Smooth muscle cell (in vitro differentiated cells): Measurements from ENCODE around the gene ALDH1A1. TPM values are rescaled to one million over a fixed set of nuclear protein-coding genes. Genes with fewer than 3 reads are reported as not detected.

ENCODE experiments used
- DNase-seq: peaks from one replicate; lab custom pipeline; 2025; ENCODE audit not compliant: unreplicated experiment; lab: John Stamatoyannopoulos, UW
- H2AFZ ChIP-seq: fragments of 200-600 bp; sonication (generic); 2 replicates; pipeline ENCODE4 v1.6.0; 2016; ENCODE audit warnings: antibody characterized with exemption, low read depth, mild to moderate bottlenecking
- H3F3A ChIP-seq: fragments of 200-600 bp; sonication (generic); 2 replicates; pipeline ENCODE4 v1.6.0; 2017; ENCODE audit warnings: antibody characterized with exemption, low read depth
- H3K27ac ChIP-seq: fragments of 200-600 bp; sonication (generic); 2 replicates; pipeline ENCODE4 v1.5.1; 2016; ENCODE audit warnings: low read depth, mild to moderate bottlenecking
- H3K27me3 ChIP-seq: fragments of 200-600 bp; sonication (generic); 2 replicates; pipeline ENCODE4 v1.6.1; 2016; ENCODE audit warnings: low read depth, mild to moderate bottlenecking
- H3K36me3 ChIP-seq: fragments of 200-600 bp; sonication (generic); 2 replicates; pipeline ENCODE4 v1.5.1; 2016; ENCODE audit warnings: low read depth
- H3K4me1 ChIP-seq: fragments of 200-600 bp; sonication (generic); 2 replicates; pipeline ENCODE4 v1.5.1; 2016; ENCODE audit warnings: low read depth
- H3K4me2 ChIP-seq: fragments of 200-600 bp; sonication (generic); 2 replicates; pipeline ENCODE4 v1.6.0; 2016; ENCODE audit warnings: mild to moderate bottlenecking
- H3K4me3 ChIP-seq: fragments of 200-600 bp; sonication (generic); 2 replicates; pipeline ENCODE4 v1.5.1; 2016; ENCODE audit warnings: mild to moderate bottlenecking
- H3K79me2 ChIP-seq: fragments of 200-600 bp; sonication (generic); 2 replicates; pipeline ENCODE4 v1.6.0; 2016; ENCODE audit warnings: low read depth, mild to moderate bottlenecking
- H3K9ac ChIP-seq: fragments of 200-600 bp; sonication (generic); 2 replicates; pipeline ENCODE4 v1.6.0; 2016; ENCODE audit warnings: low read depth
- H3K9me3 ChIP-seq: fragments of 200-600 bp; sonication (generic); replicated peaks from 2 replicates; pipeline ENCODE4 v1.5.1; 2016; ENCODE audit warnings: low read depth
- H4K20me1 ChIP-seq: fragments of 200-600 bp; sonication (generic); 2 replicates; pipeline ENCODE4 v1.6.0; 2016; ENCODE audit warnings: low read depth
- WGBS: methylation state at CpG from one replicate; pipeline ENCODE4 v1.1.7; 2016; ENCODE audit warnings: low lambda C conversion rate; 5-methylcytosine and 5-hydroxymethylcytosine counted together
- polyA plus RNA-seq: library from polyadenylated mRNA; unstranded; fragments of >200 nt; fragmentation: Nextera tagmentation; extraction: Ambion mirVana; gene quantifications from 2 replicates; pipeline ENCODE4 v1.2.1, GENCODE V29; 2016
- total RNA-seq: library from RNA; depleted of rRNA; stranded (reverse); fragments of >200 nt; gene quantifications from 2 replicates; pipeline ENCODE4 v1.2.3, GENCODE V29; 2014
- TF ChIP-seq, protein P1 (sequence below): fragments of 200-600 bp; sonication (generic); IDR thresholded peaks from 2 replicates; pipeline ENCODE4 v1.5.1; 2017; ENCODE audit warnings: borderline replicate concordance, mild to moderate bottlenecking, antibody characterized with exemption; ENCODE audit not compliant: insufficient read depth, poor library complexity, severe bottlenecking

ALDH1A1 gene
- total and polyA plus RNA-seq, 2 experiments from 2014 or later = 0.07 to 0.09 TPM

DNA sequence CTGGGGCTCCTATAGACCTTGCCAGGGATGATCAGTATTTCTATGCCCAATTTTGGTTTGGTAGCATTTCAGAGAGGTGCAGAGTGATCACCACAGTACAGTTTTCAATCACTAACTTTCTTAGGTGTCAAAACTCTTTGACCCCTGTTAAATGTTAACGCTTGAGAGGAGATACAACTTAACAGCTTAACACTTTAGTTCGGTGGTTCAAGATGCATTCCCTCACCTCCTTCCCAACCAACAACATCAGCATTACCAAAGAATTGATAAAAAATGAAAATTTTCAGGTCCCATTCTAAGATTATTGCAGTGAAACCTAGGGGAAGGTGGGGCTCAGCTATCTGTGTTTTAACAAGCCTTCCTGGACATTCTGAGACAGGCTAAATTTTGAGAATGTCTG is 16.2 kb downstream of the ALDH1A1 start:
- WGBS = 86% methylated on average over 2 of the region's 2 CpGs
- no peak for DNase-seq
- Histone ChIP-seq H3K4me3 (no peak overlapping the region), H3K79me2 (no peaks in the 10 kb centered on the region), H3K4me2 (no peak overlapping the region), H3K9ac (no peak overlapping the region), H3K27ac (no peak overlapping the region), H4K20me1 (no peaks in the 10 kb centered on the region), H3K36me3 (no peaks in the 10 kb centered on the region), H3K27me3 (no peaks in the 10 kb centered on the region), H3F3A (no peaks in the 10 kb centered on the region), H2AFZ (no peak overlapping the region), H3K4me1 (peaks cover 19% of the 10 kb centered on the region), H3K9me3 (no peaks in the 10 kb centered on the region)
- TF ChIP-seq, protein P1, sequence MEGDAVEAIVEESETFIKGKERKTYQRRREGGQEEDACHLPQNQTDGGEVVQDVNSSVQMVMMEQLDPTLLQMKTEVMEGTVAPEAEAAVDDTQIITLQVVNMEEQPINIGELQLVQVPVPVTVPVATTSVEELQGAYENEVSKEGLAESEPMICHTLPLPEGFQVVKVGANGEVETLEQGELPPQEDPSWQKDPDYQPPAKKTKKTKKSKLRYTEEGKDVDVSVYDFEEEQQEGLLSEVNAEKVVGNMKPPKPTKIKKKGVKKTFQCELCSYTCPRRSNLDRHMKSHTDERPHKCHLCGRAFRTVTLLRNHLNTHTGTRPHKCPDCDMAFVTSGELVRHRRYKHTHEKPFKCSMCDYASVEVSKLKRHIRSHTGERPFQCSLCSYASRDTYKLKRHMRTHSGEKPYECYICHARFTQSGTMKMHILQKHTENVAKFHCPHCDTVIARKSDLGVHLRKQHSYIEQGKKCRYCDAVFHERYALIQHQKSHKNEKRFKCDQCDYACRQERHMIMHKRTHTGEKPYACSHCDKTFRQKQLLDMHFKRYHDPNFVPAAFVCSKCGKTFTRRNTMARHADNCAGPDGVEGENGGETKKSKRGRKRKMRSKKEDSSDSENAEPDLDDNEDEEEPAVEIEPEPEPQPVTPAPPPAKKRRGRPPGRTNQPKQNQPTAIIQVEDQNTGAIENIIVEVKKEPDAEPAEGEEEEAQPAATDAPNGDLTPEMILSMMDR = no peak

DNA sequence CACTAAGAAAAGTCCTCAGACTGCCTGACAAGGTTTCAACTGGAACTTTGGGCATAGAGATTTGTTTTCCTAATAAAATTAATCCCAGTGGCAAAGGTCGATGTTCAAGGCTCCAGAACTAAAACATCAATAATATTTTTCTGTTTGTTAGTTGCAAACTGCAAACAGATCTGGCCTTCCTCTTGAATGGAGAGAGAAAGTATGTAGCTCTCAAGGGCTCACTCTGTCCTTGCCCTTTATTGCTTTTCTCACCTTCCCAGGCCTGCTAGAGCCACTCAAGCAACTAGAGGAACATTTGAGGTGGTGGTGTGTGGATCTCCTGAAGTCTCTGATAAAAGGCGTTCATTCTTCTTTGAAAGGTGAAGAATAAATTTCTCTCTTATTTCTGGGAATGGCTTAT is 16.6 kb downstream of the ALDH1A1 start:
- Histone ChIP-seq H3F3A (no peaks in the 10 kb centered on the region), H3K27ac (no peak overlapping the region), H3K27me3 (no peaks in the 10 kb centered on the region), H3K4me1 (peaks cover 22% of the 10 kb centered on the region), H3K9me3 (no peaks in the 10 kb centered on the region), H3K36me3 (no peaks in the 10 kb centered on the region), H3K4me3 (no peak overlapping the region), H4K20me1 (no peaks in the 10 kb centered on the region), H2AFZ (no peak overlapping the region), H3K4me2 (no peak overlapping the region), H3K9ac (no peak overlapping the region), H3K79me2 (no peaks in the 10 kb centered on the region)
- TF ChIP-seq, protein P1 = no peak
- no peak for DNase-seq
- 89% methylated on average over 2 of the region's 2 CpGs for WGBS

DNA sequence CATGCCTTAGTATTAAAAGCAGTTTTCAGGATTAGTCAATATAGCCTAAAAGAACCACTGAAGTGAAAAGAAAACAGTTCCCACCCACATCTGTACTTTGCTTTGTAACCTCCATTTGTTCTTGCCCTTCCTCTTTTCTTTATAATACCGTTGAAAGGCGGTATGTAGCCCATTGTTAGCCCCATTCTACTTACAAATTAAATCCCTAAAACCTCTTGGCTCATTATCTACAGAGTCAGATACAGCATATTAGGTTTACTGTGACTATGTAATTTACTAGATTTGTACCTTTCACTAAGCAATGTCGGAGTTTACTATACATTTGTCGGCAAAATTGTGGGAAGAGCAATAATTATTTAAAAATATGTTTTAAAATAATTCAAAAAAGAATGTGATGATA is 17.3 kb downstream of the ALDH1A1 start:
- Histone ChIP-seq H3K4me3 (no peak overlapping the region), H3F3A (no peaks in the 10 kb centered on the region), H3K4me1 (peaks cover 22% of the 10 kb centered on the region), H3K27me3 (no peaks in the 10 kb centered on the region), H3K4me2 (no peak overlapping the region), H3K9ac (no peak overlapping the region), H3K79me2 (no peaks in the 10 kb centered on the region), H4K20me1 (no peaks in the 10 kb centered on the region), H2AFZ (no peak overlapping the region), H3K27ac (no peak overlapping the region), H3K9me3 (no peaks in the 10 kb centered on the region), H3K36me3 (no peaks in the 10 kb centered on the region)
- TF ChIP-seq, protein P1 = no peak
- DNase-seq = no peak
- 95% methylated on average over 4 of the region's 4 CpGs for WGBS
